Fibroblast of the aortic adventitia (primary cell): Measurements from ENCODE around the gene HOXB5. TPM values are rescaled to one million over a fixed set of nuclear protein-coding genes. Genes with fewer than 3 reads are reported as not detected.

Source experiments
- DNase-seq: peaks from one replicate; pipeline ENCODE4 v3.0.0-alpha.2; 2010; ENCODE audit warnings: low read depth
- H3K4me3 ChIP-seq: 2 replicates; pipeline ENCODE4 v1.5.1; 2011; ENCODE audit warnings: low read depth, mild to moderate bottlenecking, control low read depth, low read length, moderate library complexity
- CTCF ChIP-seq: IDR thresholded peaks from 2 replicates; pipeline ENCODE4 v1.5.1; 2011; ENCODE audit warnings: mild to moderate bottlenecking, low read length, control low read depth, inconsistent platforms; ENCODE audit not compliant: insufficient read depth
- total RNA-seq: library from RNA; depleted of rRNA; stranded (reverse); fragments of >200 nt; gene quantifications from 2 replicates; pipeline ENCODE4 v1.2.3, GENCODE V29; 2012; ENCODE audit warnings: low replicate concordance

The HOXB5 gene
- total RNA-seq, 1 donor = 0.27 TPM

- DNase-seq = no peak
- H3K4me3 ChIP-seq = peak overlapping the region; percentile 5
- no peak for TF ChIP-seq CTCF
Measured at GRCh38 chr17:48587276-48588073, 6.1 kb downstream of the HOXB5 start.

- no peak for DNase-seq
- no peak for TF ChIP-seq CTCF
- H3K4me3 ChIP-seq = peak overlapping the region; percentile 84
Measured at GRCh38 chr17:48586355-48587258, 7.0 kb downstream of the HOXB5 start.

DNA sequence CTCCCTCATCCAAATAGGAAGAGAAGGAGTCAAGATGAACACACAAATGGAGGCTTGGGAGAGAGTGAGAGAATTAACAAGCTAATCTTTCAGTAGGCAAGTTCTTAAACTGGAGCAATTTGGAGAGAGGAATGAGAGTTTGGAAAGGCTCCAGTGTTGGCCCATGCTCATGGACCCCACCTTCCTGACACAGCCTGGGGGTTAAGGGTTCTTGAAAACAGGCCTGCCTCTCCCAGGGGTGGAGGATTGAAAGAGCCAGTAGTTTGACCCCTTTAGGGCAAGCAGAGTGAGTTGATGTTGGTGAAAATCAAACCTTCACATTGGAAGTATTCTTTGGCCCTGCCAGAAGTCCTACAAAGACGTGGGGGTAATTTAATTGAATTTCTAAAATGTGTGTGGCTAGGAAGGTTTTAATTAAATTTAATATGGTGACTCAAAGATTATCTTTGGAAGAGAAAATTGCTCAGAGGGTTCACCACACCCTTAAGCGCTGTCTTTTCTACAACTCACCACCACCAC lies 9.3 kb downstream of the HOXB5 start:
- DNase-seq = peak; percentile 80
- H3K4me3 ChIP-seq = peak overlapping the region; percentile 84
- no peak for TF ChIP-seq CTCF

DNA sequence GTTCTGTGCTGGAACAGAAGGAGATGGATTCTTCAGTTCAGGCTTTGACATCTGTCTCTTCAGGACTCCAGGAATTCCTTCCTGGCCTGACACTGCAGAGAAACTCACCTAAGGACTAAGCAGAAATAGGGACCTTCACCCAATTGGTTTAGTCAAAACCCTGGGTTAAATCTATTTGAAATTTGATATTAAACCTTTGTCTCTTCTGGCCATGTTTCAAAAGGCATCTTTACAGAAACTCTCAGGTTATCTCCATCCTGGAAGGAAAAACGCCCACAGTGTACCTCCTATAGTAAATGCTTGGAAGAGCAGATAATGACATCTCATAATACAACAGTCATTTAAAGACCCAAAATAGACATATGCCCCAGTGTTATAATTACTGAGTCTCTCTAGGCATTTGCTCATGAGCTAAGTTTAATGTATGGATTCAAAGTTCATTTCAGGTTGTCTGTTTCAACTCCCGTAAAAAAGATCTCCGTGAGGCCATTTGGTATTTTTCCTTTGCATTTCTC lies 9.8 kb downstream of the HOXB5 start:
- no peak for TF ChIP-seq CTCF
- DNase-seq = no peak
- no peak overlapping the region for H3K4me3 ChIP-seq

DNA sequence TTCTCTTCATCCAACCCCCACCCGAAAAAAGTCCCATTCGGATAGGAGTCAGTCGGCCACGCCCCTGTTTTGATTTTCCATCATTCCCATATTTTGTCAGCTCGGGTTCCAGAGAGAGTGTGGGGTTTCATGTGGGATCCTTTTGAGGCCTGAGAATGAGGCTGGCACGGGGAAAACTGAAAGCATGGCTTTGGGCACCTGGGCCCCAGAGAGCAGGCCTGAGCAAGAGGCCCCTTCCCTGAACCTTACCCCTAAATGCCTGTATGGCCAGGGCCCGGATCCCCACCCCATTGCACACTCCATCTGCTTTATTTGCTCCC lies 10.9 kb downstream of the HOXB5 start:
- peak overlapping the region; percentile 77 for H3K4me3 ChIP-seq
- no peak for TF ChIP-seq CTCF
- DNase-seq = no peak

DNA sequence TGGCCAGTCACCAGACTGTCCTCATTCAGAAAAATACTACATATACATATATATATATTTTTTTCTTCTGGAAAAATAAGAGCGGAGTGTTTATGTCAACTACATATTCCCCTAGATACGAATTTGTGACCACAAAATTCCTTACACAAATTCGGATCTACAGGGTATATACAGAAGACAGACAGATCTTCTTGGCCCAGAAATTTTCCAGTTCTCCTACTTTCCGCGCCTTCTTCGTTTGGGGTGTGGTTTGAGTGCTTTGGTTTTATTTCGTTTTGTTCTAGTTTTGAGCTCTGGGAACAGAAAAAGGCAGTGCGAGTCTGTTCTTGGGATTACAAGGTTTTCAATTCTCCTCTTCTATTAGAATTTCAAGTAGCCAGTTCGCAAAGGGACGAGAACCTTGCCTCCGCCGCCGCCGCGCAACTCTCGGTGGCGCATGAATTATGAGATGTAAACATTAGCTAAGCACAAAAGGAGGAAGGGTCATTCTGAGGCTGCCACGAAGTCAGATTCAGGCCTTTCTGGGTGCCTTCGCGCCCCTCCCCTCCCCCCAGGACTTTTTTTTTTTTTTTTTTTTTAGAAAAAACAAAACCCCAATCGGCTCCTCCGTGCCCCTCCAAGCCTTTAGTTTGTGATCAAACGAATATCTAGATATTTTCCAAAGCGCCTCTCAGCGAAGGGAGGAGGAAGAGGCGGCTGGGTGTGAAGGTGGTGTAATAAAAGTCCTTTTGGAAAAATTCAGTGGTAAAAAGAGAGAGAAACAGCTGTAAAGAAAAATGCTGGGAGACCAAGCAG lies 13.6 kb downstream of the HOXB5 start:
- TF ChIP-seq CTCF = no peak
- DNase-seq = peak; percentile 65
- H3K4me3 ChIP-seq = peak overlapping the region; percentile 77
